K562 (cell line): ENCODE measurements around the gene TXNIP. TPM values are rescaled to one million over a fixed set of nuclear protein-coding genes. Genes with fewer than 3 reads are reported as not detected.

Experiments
- BRD4 ChIP-seq: fragments of 200-600 bp; sonication (generic); IDR thresholded peaks from 2 replicates; pipeline ENCODE4 v1.6.1; 2017; ENCODE audit warnings: inconsistent platforms
- BRD9 ChIP-seq: fragments of 450-650 bp; IDR thresholded peaks from 2 replicates; pipeline ENCODE4 v1.6.1; 2018; ENCODE audit warnings: low read depth; ENCODE audit not compliant: partially characterized antibody
- CCNT2 ChIP-seq: IDR thresholded peaks from 2 replicates; pipeline ENCODE4 v1.6.1; 2011; ENCODE audit warnings: borderline replicate concordance, low read depth, mild to moderate bottlenecking, moderate library complexity, mixed read lengths, low read length; ENCODE audit not compliant: insufficient read length; ENCODE audit errors: extremely low read depth
- CREM ChIP-seq: IDR thresholded peaks from 2 replicates; pipeline ENCODE4 v1.6.1; 2014; ENCODE audit warnings: antibody characterized with exemption, low read depth
- ELF1 ChIP-seq: fragments of 200-800 bp; sonication (Bioruptor generic); IDR thresholded peaks from 2 replicates; pipeline ENCODE4 v1.6.1; 2016; ENCODE audit warnings: missing genetic modification characterization, missing compliant biosample characterization
- JUND ChIP-seq, 2 experiments: IDR thresholded peaks; 2 replicates in 1 of 2; 3 replicates in 1 of 2; pipeline ENCODE4 v1.6.1; 2011; ENCODE audit warnings: borderline replicate concordance in 2 of 2, low read depth in 2 of 2, low read length in 2 of 2, improper control_type of control experiment in 1 of 2, missing biosample characterization in 1 of 2, missing genetic modification characterization in 1 of 2, missing genetic modification reagents in 1 of 2
- MXI1 ChIP-seq: IDR thresholded peaks from 2 replicates; pipeline ENCODE4 v1.6.1; 2011; ENCODE audit warnings: low read depth, mild to moderate bottlenecking, improper control_type of control experiment, low read length
- PML ChIP-seq: IDR thresholded peaks from 2 replicates; pipeline ENCODE4 v1.6.1; 2012; ENCODE audit warnings: low read length, inconsistent platforms
- PRPF4 ChIP-seq: fragments of 200-400 bp; formaldehyde crosslinking; IDR thresholded peaks from one replicate; pipeline ENCODE4 v1.6.1; 2017; ENCODE audit warnings: low read length, low read depth, mild to moderate bottlenecking; ENCODE audit not compliant: insufficient read depth, poor library complexity, severe bottlenecking
- RB1 ChIP-seq: fragments of 450-650 bp; IDR thresholded peaks from 2 replicates; pipeline ENCODE4 v1.6.1; 2017; ENCODE audit warnings: low read depth, mild to moderate bottlenecking
- SMAD2 ChIP-seq: fragments of 150-350 bp; IDR thresholded peaks from 2 replicates; pipeline ENCODE4 v1.6.1; 2014; ENCODE audit warnings: low read depth, mild to moderate bottlenecking, low read length
- SMARCC2 ChIP-seq: fragments of 450-650 bp; IDR thresholded peaks from 2 replicates; pipeline ENCODE4 v1.6.1; 2017; ENCODE audit warnings: antibody characterized with exemption, moderate library complexity, mild to moderate bottlenecking, low read depth
- SNIP1 ChIP-seq: fragments of 450-650 bp; IDR thresholded peaks from 2 replicates; pipeline ENCODE4 v1.7.1; 2017; ENCODE audit warnings: low read depth, mild to moderate bottlenecking
- THRAP3 ChIP-seq: fragments of 450-650 bp; IDR thresholded peaks from 2 replicates; pipeline ENCODE4 v1.6.1; 2016; ENCODE audit warnings: mild to moderate bottlenecking, inconsistent platforms, borderline replicate concordance
- XRCC3 ChIP-seq: fragments of 450-650 bp; IDR thresholded peaks from 2 replicates; pipeline ENCODE4 v1.6.1; 2017; ENCODE audit warnings: mild to moderate bottlenecking, moderate library complexity
- ZFP36 ChIP-seq: fragments of 150-350 bp; IDR thresholded peaks from 2 replicates; pipeline ENCODE4 v1.6.1; 2018; ENCODE audit warnings: low read length, low read depth; ENCODE audit not compliant: partially characterized antibody
- ZNF57 ChIP-seq: fragments of 450-650 bp; formaldehyde crosslinking; IDR thresholded peaks from 2 replicates; pipeline ENCODE4 v1.4.0; 2020; ENCODE audit warnings: mild to moderate bottlenecking, moderate library complexity
- polyA plus RNA-seq, 8 experiments: library from polyadenylated mRNA; depleted of rRNA in 4 of 8; stranded (reverse) in 5 of 8; unstranded in 3 of 8; fragments of >200 nt; fragmentation: Nextera tagmentation in 2 of 8; fragmentation: Illumina TruSeq in 1 of 8; extraction: Ambion mirVana in 2 of 8; extraction: Trizol in 1 of 8; gene quantifications; 2 replicates each; pipeline versions ENCODE4 v1.2.1 to v1.2.3, GENCODE V29; 2011 to 2014; ENCODE audit warnings: inconsistent platforms in 1 of 8, missing spikeins in 1 of 8
- total RNA-seq, 7 experiments: library from RNA; depleted of rRNA in 6 of 7; stranded (reverse); fragments of >200 nt in 6 of 7; fragmentation: Illumina TruSeq in 2 of 7; extraction: Trizol in 2 of 7; gene quantifications; 2 replicates each; pipeline versions ENCODE4 v1.2.1 to v1.2.3, GENCODE V29; 2011 to 2021; ENCODE audit warnings: low replicate concordance in 1 of 7
- TF ChIP-seq, protein P1 (sequence below), 2 experiments: fragments of 450-650 bp; IDR thresholded peaks; 2 replicates each; pipeline ENCODE4 v1.6.1; 2016
- TF ChIP-seq, protein P2 (sequence below): fragments of 450-650 bp; formaldehyde crosslinking; IDR thresholded peaks from 2 replicates; pipeline ENCODE4 v1.4.0; 2020; ENCODE audit warnings: mild to moderate bottlenecking, mixed read lengths
- TF ChIP-seq, protein P3 (sequence below): fragments of 250-450 bp; sonication (Bioruptor Pico); IDR thresholded peaks from 2 replicates; pipeline ENCODE4 v1.9.0; 2021; ENCODE audit warnings: mild to moderate bottlenecking
- TF ChIP-seq, protein P4 (sequence below), 2 experiments: fragments of 450-650 bp in 1 of 2; sonication (generic) in 1 of 2; formaldehyde crosslinking; conservative IDR thresholded peaks; 2 replicates each; pipeline versions ENCODE4 v1.4.0 to v1.8.1; 2020 to 2022; ENCODE audit warnings: mild to moderate bottlenecking in 1 of 2, missing genetic modification reagents in 1 of 2

The TXNIP gene
- total and polyA plus RNA-seq, 9 of the 15 experiments (the other 6 are each of a cell fraction or from before 2014, with no cell fraction given): 120 to 499 (median 257) TPM

DNA sequence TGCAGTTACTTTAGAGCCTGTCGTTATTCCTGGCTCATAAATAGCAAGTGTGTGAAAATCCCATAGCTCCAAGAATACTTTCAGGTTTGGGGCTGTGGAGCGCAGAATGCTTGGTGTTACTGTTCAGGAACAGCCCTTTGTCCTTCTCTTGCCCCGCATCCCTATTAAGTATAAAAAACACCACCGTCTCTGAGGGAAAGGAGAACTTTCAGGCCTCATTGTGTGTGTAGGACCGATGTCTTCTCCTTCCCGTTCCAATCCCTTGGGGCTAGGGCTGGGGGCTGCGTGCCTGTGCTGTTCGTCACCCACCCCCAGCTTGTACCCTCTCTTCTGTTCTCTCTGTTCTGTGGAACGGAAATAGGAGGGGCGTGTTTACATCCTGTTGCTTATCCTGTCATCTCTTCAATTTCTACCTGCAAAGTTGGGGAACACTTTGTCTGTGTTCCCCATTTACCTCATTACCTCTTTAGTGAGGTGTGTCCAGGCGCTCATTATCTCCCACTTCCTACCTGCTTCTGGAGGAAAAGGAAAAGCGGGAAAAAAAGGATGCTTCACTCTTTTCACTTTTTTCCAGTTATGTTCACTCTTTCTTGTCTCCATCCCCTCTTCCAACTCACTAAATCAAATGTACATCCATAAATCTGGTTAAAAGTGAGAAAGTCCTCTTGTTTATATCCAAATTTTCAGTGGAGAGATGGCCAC lies 788 bp upstream of the TXNIP start (continued):
- TF ChIP-seq CCNT2 (no peak), ELF1 (tag) (no peak), SNIP1 (no peak), CREM (0 out of 2 replicates have a peak, but pooled peaks have one; percentile 35), XRCC3 (no peak), JUND (IDR thresholded peaks at IDR 0.05; ENCODE audit: borderline replicate concordance, low read depth, low read length) (no peak), JUND (tag; IDR thresholded peaks at IDR 0.05; ENCODE audit: borderline replicate concordance, low read depth, low read length) (0 out of 3 replicates have a peak, but pooled peaks have one; percentile 6), BRD4 (no peak; the same call in 1 of the 2 replicates), ZNF57 (CRISPR knock-in tag) (no peak), MXI1 (no peak), RB1 (no peak), THRAP3 (no peak), SMARCC2 (0 out of 2 replicates have a peak, but pooled peaks have one; percentile 41), SMAD2 (no peak), BRD9 (peak; percentile 36), PML (peak; percentile 44; the same call in 1 of the 2 replicates), PRPF4 (no peak), ZFP36 (peak; percentile 17)
- TF ChIP-seq, protein P1, sequence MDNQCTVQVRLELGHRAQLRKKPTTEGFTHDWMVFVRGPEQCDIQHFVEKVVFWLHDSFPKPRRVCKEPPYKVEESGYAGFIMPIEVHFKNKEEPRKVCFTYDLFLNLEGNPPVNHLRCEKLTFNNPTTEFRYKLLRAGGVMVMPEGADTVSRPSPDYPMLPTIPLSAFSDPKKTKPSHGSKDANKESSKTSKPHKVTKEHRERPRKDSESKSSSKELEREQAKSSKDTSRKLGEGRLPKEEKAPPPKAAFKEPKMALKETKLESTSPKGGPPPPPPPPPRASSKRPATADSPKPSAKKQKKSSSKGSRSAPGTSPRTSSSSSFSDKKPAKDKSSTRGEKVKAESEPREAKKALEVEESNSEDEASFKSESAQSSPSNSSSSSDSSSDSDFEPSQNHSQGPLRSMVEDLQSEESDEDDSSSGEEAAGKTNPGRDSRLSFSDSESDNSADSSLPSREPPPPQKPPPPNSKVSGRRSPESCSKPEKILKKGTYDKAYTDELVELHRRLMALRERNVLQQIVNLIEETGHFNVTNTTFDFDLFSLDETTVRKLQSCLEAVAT (IDR thresholded peaks at IDR 0.05): peak in 1 of 2 experiments; percentile 3; a peak in 1 of 4 replicates
- TF ChIP-seq, protein P2, sequence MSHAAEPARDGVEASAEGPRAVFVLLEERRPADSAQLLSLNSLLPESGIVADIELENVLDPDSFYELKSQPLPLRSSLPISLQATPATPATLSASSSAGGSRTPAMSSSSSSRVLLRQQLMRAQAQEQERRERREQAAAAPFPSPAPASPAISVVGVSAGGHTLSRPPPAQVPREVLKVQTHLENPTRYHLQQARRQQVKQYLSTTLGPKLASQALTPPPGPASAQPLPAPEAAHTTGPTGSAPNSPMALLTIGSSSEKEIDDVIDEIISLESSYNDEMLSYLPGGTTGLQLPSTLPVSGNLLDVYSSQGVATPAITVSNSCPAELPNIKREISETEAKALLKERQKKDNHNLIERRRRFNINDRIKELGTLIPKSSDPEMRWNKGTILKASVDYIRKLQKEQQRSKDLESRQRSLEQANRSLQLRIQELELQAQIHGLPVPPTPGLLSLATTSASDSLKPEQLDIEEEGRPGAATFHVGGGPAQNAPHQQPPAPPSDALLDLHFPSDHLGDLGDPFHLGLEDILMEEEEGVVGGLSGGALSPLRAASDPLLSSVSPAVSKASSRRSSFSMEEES (CRISPR knock-in tag): no peak
- TF ChIP-seq, protein P3, sequence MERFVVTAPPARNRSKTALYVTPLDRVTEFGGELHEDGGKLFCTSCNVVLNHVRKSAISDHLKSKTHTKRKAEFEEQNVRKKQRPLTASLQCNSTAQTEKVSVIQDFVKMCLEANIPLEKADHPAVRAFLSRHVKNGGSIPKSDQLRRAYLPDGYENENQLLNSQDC (CRISPR knock-in tag): 0 out of 2 replicates have a peak, but pooled peaks have one; percentile 7
- TF ChIP-seq, protein P4, sequence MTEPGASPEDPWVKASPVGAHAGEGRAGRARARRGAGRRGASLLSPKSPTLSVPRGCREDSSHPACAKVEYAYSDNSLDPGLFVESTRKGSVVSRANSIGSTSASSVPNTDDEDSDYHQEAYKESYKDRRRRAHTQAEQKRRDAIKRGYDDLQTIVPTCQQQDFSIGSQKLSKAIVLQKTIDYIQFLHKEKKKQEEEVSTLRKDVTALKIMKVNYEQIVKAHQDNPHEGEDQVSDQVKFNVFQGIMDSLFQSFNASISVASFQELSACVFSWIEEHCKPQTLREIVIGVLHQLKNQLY (CRISPR knock-in tag; conservative IDR thresholded peaks at IDR 0.05): no peak
